GM12874 (cell line): ENCODE results near the gene FHOD3.

Source experiments
- TF ChIP-seq, protein P1 (sequence below): IDR thresholded peaks from 2 replicates; pipeline ENCODE4 v1.5.1; 2011; ENCODE audit warnings: low read depth, mild to moderate bottlenecking, control low read depth, low read length, moderate library complexity; ENCODE audit not compliant: insufficient read depth

Gene FHOD3

DNA sequence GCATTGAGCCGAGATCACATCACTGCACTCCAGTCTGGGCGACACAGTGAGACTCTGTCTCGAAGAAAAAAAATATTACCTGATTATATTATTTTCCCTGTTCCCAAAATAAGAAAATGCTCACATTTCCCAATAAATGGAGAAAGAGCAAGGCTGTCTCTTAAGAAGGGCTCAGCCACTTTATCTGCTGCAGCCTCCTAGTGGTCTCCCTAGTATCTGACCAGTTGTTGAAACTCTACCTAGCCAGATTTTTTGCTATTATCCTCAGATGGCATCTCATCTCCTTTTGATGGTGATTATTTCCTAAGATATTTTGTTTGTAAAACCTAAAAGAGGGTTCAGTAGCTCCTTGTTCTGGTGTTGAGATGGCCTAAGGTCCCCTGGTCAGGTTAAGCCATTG lies 417.0 kb downstream of the FHOD3 start:
- TF ChIP-seq, protein P1, sequence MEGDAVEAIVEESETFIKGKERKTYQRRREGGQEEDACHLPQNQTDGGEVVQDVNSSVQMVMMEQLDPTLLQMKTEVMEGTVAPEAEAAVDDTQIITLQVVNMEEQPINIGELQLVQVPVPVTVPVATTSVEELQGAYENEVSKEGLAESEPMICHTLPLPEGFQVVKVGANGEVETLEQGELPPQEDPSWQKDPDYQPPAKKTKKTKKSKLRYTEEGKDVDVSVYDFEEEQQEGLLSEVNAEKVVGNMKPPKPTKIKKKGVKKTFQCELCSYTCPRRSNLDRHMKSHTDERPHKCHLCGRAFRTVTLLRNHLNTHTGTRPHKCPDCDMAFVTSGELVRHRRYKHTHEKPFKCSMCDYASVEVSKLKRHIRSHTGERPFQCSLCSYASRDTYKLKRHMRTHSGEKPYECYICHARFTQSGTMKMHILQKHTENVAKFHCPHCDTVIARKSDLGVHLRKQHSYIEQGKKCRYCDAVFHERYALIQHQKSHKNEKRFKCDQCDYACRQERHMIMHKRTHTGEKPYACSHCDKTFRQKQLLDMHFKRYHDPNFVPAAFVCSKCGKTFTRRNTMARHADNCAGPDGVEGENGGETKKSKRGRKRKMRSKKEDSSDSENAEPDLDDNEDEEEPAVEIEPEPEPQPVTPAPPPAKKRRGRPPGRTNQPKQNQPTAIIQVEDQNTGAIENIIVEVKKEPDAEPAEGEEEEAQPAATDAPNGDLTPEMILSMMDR = no peak

DNA sequence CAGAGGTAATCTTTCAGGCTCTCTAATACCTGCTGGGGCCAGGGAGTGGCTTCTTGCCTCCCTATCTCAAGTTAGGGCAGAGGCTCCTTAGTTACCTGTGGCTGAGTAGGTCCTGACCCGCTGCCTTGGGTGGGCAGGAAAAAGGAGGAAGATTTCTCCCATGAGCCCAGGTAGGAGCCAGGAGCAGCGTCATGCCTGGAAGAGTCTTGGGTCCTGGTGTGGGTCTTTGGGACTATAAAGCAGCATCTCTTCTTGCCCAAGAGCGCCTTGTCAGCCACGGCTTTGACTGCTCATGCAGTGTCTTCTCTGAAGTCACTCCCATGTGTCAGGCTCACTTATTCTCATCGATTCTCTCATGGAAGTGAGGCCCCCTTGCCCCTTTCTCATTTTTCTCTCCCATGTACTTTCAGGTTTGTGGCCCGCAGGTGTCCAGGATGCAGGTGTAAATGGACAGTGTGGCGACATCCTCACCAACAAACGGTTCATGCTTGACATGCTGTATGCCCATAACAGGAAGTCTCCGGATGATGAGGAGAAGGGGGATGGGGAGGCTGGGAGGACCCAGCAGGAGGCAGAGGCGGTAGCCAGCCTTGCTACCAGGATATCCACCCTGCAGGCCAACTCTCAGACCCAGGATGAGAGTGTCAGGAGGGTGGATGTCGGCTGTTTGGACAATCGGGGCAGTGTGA lies 420.1 kb downstream of the FHOD3 start:
- TF ChIP-seq, protein P1 = no peak

DNA sequence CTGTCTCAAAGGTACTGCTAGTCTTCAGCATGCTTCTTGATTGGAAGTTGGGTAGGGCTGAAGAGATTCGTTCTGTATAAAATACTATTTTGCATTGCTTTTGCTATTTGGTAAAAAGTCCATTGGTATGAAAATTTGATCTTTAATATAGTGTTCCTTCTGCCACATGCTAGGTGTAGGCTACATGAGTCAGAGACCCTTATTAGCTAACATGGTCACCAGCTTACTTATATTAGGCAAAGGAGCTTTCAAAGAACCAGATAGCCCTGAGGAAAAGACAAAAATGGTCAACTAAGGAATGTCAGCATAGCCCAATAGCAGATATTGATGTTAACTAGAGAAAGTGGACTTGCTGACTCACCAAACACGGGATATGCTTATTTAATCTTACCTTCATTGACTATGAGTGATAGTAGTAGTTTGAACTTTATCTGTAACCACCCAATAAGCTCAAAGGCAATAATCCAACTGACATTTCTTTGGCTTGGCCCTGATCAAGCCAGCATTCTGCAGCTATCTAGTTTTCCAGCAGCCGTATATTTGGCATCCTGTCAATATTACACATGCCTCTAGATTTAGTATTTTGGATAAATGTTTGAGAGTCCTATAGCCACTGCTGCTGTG lies 421.3 kb downstream of the FHOD3 start:
- TF ChIP-seq, protein P1 = no peak

DNA sequence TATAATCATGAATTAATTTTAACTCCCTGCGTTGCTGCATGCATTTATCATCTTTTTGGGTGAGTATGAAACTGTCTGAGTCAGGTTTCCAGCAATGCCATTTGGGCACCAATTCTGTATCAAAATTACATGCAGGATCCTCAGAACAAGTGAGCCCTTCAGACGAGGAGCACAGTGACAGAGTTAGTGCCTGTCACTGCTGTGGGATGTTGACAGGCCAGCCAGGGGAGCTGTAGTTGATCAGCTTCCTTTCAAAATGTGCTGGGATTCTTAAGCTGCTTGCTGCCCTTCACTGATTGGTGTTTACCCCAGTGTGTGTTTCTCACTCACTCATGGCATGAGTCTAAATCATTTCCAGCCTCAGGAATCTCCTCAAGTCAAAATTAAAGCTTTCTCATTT lies 422.1 kb downstream of the FHOD3 start:
- TF ChIP-seq, protein P1 = no peak

DNA sequence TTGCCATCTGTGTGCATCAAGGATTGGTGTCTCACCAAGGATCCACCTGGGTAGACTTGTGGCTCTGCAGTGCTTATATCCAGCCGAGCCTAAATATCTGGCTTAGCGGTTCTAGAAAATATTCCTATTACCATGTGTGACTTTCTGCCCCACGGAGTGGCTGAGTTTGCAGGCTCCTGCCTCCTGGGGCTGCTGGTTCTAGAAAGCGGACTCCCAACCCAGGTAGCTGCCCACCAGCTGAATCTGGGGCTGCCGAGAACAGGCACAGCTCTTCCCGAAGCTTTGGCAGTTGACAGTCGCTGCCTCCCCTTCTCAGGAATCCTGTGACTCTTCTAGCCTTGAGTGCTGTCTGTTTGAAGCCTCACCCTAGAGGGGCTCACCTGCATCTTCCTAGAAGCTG lies 426.7 kb downstream of the FHOD3 start:
- TF ChIP-seq, protein P1 = no peak

DNA sequence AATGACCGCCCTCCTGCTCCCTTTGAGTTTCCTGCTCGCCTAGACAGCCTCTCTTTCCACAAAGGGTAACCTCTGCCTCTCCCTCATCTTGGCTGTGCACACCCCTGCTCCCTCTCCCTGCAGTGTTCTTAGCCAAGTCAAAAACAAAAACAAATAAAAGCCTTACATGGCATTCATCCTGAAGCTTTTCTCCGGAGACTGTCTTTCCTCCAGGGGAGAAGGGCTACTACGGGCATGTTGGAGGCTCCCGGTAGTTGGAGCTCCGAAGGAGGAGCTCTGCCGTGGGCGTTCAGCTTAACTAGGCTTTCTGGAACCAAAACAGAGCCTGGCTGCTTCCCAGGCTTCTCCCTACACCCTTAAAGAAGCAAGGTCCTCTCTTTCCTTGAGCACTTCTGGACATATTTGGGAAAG lies 427.1 kb downstream of the FHOD3 start:
- TF ChIP-seq, protein P1 = no peak

DNA sequence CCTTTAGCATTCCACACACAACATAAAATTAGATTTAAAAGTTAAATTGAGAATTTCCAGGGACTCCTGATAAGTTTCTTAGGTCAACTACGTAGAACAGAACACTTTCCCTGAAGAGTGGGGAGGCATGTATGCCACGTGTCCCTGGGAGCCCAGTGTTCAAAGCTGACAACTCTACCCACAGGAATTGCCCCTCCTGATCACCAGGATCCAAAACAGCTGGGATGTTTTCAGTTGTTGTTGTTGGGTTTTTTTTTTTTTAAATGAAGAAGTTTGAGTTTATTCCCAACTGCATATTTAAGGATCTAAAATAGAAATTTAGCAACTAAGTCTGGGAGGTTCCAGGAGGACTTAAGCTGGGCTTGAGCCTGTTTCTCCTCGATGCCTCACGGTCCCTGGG lies 430.8 kb downstream of the FHOD3 start:
- TF ChIP-seq, protein P1 = no peak
